Stomach (tissue), 4 donors: Measurements from ENCODE around the gene YIPF5.

Source experiments
- CTCF ChIP-seq, 7 experiments: fragments of 450-650 bp in 4 of 7; fragments of 200-600 bp in 3 of 7; sonication (generic) in 3 of 7; IDR thresholded peaks; one replicate each; pipeline ENCODE4 v1.5.1; 2016 to 2019; ENCODE audit warnings: antibody characterized with exemption in 7 of 7, control low read depth in 2 of 7, mild to moderate bottlenecking in 1 of 7
- POLR2AphosphoS5 ChIP-seq, 3 donors: sonication (generic); formaldehyde crosslinking; IDR thresholded peaks; one replicate each; pipeline ENCODE4 v1.6.1; 2016; ENCODE audit warnings: antibody characterized with exemption in 3 of 3

- TF ChIP-seq CTCF (IDR thresholded peaks at IDR 0.05) (no peak), POLR2AphosphoS5 (IDR thresholded peaks at IDR 0.05) (no peak)
Observed at GRCh38 chr5:144202072-144202471, 31.6 kb upstream of the YIPF5 start.
